DMS153 treated with DMSO at 0.1 percent for 48 hours (cell line): ENCODE results near the gene AKT1S1.

Experiments
- DNase-seq: peaks from one replicate; lab custom pipeline; 2025; ENCODE audit not compliant: unreplicated experiment; lab: John Stamatoyannopoulos, UW

The AKT1S1 gene

DNA sequence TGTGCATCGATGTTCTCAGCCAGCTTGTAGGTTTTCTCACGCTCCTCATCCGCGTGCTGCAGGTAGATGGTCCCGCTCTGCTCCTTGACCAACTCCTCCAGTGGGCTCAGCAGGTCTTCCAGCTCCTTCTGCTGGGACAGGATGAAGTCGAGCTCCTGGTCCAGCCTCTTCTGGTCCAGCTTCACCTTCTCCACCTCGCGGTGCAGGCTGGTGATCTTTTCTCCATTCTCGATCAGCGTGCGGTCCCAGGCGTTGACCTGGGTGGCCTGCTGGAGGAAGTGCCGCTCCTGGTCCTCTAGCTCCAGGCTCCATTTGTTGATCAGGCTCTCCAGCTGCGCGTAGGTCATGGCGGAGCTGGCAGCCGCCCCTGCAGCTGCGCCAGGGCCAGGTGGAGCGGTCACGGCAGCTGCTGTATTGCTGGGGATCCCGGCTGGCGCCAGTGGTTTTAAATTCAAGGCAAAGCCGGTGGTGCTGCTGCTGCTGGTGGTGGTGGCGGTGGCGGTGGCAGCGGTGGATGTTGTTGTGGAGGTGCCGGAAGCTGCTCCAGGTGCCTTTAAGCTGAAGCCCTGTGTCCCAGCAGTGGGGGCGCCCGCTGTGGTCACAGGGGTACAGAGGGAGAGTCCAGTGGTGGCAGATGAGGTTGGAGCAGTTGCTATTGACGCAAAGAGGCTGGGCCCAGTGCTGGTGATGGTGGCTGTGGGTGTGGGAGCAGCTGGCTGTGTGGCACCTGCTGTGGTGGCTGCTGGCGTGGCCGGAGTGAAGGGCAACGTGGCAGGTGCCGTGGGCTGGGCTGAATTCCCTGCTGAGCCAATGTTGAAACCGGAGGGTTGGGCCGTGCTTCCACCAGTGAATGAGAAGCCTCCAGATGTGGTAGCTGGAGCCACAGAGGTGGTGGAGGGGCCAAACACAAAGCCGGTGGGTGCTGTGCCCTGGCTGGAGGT lies 31.6 kb upstream of the AKT1S1 start:
- DNase-seq = no peak

DNA sequence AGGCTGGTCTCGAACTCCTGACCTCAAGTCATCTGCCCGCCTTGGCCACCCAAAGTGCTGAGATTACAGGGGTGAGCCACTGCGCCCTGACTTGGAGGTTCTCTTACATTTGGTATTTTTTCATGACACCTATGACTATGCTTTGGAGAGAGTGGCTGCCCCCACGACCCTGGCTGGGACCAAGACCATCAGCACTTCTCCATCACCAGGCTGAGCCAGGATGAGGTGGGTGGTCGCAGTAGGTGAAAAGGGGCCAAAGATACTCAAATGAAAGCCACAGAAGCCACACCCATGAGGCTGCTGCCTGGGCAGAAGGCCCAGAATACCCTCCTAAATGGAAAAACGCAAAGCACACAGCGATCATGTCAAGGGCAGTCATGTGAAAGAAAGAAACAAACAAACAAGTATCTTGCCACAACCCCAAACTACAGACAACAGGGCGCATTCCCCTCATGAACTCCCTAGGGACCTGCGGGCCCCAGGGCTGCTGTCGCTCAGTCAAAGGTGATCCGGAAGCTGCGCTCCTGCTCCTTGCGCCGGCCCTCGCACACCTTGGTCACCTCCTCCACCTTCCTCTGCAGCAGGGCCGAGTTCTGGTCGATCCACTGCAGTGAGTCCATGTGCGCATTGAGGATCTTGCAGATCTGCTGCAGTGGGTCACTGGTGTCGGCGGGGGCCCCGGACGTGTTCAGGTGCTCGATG lies 30.7 kb upstream of the AKT1S1 start:
- no peak for DNase-seq

DNA sequence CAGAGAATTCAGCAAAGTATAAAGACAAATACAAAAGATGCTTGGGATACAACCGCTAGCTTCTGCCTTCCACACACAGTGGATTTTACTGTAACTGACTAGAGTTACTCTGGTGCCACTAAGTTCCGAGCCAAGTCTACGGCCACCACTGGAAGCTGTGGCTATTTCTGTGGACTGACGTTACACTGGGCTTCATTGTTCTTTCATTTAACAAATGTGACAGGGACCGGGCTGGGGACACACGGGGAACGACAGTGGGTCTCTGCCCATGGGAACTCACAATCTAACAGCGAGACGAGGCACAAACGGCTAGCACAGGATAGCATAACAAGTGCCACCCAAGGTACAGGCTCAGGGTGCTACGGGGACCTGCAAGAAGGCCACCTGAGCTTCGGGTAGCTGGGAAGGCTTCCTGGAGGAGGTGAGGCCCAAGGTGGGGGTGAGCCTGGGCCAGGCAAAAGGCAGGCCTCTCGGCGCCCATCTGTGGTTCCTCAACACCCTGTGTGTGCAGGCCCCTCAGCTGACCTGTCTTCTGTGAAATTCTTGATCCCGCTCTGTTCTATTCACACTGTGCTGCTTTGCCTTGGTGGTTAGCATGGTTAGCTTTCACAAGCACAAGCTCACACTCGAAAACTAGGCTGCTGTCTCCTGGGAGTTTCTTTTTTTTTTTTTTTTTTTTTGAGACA lies 29.9 kb upstream of the AKT1S1 start:
- DNase-seq = no peak

DNA sequence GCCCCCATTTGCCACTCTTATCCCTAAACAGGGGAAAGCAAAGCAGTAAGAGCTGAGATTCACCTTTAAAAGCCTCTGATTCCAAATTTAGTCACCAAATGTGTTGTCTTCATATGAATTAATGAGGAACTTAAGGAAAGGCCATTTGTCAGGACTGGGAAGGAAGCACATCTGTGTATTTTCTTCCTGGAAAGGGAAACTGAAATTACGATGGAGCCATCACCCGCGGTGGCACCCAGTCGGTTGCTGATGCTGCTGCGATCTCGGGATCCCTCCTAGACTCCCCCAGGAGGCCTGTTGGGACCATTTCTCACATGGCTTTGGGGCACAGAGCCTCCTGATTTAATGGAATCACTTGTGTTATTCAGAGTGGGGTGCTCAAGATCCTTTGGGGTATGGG lies 27.0 kb upstream of the AKT1S1 start:
- no peak for DNase-seq

DNA sequence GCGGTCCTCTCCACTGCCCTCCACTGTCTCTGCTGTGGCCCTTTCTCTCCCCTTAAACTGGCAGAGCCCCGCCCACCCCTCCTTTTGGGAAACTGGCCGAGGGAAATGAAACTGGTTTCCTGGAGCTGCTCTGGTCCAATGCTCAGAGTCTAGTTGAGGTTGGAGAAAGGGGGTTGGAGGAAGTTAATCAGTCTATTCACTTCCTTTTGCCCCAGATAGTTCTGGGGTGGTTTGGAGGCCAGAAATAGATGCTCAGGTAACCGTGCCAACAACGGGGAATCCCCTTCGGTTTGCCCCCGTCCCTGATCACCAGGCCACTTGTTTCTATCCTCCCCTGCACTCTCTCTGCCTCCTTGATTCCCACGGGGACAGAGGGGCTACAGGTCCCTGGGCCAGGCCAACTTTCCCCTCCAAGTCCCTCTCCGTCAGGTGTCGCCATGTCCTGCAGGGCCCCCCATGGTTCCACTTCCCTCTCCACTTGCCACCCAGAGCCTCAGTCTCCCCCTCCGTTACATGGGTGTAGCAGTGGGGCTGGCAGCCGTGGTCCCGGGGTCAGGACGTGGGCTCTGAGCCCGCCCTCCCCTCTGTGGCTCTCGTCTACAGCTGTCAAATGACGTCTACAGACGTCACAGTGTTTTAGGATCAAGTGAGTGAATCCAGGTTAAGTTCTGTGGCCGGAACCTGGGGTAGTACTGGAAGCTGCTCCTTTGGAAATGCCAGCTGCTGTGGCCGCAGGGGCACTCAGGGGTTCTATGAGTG lies 19.9 kb upstream of the AKT1S1 start, which contains the start of gene IL4I1:
TSS of gene IL4I1 (minus strand) at position 25 of the 759 bp plus-strand sequence. CDS start 727 bp downstream, outside the sequence.
- DNase-seq = no peak

DNA sequence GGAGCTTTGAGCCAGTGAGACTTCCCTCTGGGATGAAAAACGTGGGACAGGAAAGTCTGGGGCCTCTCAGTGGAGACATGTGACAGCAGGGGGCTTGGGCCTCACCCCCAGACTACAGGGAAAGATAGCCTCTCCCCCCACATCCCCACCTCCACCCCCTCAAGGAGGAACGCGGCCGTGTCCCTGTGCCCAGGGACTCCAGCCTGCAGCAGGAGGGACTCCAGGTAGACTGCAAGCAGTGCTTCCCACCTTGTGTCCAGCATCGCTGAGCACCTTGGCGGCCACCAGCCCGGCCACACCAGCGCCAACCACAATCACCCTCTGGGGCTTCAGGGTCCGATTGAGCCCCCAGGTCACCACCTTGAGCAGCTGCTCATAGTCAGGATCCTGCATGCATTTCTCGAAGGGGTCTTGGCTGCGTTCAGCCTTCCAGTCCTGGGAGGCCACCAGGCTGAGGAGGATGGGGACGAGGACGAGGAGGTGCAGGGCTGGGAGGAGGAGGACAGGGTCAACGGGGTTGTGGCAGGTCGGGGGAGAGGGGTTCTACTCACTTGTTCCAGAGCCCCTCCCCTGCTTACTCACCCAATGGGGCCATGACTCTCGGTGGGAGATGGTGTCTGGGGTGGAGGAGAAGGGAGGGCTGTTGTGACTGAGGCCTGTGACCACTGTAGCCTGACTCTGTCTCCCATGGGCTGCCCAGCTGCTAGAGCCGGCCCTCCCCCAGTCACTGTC lies 18.6 kb upstream of the AKT1S1 start:
- no peak for DNase-seq

DNA sequence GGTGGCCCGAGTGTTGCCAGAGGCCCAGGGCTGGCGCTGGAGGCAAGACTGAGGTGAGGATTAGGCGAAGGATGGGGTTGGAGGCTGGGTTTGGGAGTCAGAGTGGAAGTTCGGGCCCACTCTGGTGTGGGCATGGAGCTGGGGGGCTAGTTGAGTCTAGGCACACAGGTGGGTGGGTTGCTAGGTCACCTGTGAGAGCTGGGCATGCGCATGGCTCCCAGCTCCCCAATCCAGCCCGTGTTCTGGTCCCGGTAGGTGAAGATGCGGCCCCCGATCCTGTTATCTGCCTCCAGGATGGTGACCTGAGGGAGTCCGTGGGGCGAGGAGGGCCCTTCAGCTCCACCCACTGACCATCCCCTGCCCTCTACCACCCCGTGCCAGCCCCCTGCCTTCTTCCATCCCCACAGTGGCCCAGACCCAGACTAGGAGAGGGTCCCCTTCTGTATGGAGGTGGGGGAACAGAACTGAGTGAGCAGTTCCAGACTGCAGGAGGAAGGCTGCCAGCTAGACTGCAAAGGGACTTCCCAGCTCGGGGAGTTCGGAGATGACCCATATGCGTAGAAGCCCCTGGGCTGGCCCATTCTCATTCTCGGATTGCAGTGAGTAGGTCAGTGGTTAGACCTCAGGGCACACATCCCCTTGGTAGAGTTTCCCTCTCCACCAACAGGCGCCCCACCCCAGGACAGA lies 17.9 kb upstream of the AKT1S1 start:
- DNase-seq = no peak

DNA sequence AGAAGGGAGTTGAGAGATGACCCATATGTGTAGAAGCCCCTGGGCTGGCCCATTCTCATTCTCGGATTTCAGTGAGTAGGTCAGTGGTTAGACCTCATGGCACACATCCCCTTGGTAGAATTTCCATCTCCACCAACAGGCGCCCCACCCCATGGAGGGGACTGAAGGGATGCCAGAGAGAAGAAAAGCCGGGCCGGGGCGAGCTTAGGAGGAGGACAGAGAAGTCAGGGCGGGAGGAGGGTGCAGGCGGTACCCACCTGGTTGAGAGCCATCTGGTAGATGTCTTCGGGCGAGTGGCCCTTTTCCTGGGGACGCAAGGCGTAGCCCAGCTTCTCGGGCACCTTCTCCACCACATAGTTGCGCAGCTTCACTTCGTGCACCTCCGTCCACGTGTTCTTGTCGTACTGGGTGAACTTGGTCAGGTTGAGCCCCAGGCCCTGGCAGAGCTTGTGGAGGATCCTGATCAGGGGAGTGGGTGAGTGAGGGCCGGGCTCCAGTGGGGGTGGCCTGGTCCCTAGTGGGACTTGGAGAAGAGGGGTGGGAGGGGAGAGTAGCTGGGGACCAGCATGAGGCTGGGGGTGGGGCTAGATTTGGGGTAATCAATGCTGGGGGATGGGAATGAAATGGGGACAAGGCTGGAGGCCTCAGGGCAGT lies 17.0 kb upstream of the AKT1S1 start:
- no peak for DNase-seq

DNA sequence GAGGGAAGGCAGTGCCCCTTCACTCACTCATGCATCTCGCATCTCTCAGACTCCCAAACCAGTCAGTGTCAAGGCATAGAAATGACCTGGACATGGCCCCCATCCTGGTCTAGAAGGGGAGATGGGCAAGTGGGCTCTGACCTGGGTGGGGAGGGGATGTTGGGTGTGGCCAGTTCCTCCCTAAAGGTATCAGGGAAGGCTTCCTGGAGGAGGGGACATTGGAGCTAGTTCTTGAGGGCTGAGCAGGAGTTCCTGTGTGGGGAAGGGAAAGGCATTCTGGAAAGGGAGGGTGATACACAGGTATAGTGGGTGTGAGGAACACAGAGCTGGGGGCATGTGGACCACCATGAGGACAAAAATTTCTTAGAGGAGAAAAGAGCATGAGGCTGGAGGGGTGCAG lies 15.6 kb upstream of the AKT1S1 start:
- no peak for DNase-seq

DNA sequence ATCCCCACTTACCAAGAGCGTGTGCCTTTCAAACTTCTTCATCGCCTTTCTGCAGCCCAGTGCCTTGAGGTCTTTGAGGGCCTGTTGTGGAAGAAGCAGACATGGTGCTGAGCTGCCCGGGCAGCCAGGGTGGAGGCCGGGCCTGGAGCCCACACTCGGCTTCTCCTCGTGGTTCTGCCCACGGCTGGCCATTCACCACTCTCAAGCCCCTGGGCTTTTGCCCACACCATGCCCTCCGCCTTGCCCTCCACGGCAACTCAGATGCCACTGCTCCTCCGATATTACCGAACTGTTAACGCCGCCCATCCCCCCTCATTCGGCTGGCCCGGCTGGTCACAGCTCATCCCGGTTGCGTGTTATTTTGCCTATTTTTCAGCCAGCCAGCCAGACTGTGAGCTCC lies 14.2 kb upstream of the AKT1S1 start:
- no peak for DNase-seq

DNA sequence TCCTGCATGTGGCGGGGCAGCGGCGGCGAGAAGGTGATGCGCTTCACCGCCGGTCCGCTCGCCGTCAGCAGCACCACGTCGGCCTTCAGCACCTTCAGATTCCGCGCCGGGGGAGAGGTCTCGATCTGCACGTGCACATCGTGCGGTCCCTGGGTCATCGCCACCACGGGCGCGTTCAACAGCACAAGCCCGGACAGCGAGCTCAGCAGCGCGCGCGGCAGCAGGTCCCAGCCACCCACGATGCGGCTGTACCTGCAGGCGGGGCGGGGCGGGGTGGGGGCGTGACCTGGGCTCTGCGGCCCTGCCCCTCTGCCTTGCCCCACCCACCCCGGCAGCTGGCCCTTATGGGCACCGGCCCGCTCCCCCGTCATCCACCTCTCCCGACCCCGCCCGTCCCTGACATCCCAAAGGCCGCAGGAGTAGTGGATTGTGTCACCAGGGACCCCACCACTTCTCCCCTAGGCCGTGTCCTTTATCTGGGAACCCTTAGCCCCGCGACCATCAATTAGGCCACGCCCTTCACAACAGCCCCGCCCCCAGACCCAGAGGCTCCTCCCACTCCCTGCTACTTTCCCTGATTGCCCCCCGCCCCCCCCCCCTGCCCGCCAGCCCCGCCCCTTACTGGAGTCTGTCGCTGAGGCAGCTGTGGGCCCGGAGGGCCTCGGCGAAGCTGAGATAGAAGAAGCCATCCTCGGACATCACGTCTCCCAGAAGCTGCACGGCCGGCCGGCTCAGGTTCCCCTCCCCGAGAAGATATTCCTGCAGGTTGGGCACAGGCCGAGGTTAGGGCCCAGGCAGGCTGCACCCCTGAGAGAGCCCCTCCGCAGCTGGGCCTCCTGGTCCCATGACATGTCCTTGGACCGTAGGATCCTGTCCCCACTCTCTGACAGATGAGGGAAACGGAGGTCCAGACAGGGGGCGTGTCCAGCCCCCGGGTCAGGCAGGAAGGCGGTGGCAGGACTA lies 13.5 kb upstream of the AKT1S1 start:
- DNase-seq = no peak

DNA sequence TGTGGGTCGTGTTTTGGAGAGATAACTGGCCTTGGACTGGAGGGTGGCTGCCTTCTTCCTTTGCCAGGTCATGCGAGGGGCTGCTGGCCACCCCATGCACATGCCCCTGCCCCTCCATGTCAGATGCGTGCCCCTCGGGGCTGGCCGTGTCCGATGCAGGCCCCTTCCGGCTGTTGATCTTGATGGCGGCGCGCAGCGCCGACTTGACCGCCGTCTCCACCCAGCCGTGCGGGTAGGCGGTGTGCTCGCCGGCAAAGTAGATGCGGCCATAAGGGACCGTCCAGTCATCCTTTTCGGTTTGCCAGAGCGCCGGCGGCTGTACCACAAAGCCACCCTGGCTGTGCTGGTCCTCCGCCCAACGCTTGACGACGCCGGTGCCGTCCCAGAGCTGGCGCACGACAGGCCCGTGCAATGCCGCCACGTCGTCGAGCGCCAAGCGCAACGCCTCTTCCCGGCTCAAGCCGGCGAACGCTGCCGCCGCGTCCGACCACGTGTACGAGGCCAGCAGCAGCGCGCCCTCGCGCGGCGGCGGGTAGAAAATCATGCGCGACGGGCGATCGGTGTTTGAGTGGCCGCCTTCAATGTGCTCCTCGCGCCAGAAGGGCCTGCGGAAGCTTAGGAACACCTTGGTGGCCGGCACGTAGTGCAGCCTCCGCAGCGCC lies 12.7 kb upstream of the AKT1S1 start:
- no peak for DNase-seq

DNA sequence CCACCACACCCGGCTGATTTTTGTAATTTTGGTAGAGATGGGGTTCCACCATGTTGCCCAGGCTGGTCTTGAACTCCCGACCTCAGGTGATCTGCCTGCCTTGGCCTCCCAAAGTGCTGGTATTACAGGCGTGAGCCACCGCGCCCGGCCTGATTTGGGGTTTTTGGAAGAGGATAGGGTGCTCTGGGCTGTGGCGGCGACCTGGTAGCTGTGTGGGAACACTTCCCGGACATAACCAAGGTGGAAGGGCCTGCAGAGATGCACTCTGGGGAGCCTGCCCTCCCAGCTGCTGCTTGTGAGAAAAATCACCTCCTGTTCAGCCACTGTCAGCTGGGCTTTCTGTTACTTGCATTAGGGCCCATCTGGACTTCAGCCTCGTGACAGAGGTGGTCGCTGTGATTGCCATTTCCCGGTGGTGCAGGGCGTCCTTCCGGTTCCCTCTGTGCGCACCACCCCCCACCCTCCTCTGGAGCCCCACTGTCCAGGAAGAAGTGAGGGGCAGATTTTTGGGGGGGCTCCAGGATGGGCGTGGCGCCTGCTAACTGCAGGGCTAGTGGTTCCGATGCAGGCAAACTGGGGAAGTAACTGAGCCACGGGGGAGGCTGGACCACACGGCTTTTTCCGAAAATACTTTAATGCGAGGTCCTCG lies 12.0 kb upstream of the AKT1S1 start:
- no peak for DNase-seq

DNA sequence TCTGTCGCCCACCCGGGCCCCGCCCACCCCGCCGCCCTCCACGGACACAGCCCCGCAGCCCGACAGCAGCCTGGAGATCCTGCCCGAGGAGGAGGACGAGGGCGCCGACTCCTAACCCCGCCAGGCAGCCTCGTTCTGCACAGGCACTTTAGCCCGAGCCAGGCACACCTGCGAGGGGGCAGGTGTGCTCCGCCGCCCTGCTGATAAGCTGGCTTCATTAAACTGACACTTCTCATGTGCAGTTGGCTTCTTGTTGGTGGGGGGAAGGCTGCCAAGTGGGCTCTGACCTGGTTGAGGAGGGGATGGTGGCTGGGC lies 11.3 kb upstream of the AKT1S1 start:
- no peak for DNase-seq

DNA sequence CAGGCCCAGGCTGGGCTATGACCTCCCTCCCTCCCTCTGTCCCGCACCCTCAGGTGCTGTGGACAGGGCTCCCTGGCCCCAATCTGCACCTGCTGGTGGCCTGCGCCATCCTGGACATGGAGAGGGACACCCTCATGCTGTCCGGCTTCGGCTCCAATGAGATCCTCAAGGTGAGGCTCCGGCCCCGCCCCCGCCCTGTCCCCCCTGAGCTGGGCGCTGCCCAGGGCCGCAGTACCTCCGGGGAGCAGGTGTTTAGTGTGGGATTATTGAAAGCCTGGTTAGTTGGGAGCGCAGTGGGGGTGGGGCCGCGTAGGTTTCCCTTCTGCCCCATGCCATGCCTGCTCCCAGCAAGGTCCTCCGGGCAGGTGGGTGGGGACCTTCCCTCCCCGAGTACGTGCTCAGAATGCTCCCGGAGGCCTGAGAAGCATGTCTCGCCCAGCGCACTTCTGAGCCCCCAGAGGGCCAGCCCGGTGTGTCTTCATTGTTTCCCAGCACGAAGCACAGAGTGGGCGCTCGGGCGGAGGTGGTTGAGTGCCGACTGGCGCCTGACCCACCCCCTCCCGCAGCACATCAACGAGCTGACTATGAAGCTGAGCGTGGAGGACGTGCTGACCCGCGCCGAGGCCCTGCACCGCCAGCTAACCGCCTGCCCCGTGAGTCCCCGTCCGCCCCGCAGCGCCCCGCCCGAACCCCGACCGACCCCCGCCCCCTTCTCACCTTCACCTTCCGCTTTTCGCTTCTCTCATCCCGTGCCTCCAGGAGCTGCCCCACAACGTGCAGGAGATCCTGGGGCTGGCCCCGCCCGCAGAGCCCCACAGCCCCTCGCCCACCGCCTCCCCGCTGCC lies 10.7 kb upstream of the AKT1S1 start:
- DNase-seq = peak; percentile 21

DNA sequence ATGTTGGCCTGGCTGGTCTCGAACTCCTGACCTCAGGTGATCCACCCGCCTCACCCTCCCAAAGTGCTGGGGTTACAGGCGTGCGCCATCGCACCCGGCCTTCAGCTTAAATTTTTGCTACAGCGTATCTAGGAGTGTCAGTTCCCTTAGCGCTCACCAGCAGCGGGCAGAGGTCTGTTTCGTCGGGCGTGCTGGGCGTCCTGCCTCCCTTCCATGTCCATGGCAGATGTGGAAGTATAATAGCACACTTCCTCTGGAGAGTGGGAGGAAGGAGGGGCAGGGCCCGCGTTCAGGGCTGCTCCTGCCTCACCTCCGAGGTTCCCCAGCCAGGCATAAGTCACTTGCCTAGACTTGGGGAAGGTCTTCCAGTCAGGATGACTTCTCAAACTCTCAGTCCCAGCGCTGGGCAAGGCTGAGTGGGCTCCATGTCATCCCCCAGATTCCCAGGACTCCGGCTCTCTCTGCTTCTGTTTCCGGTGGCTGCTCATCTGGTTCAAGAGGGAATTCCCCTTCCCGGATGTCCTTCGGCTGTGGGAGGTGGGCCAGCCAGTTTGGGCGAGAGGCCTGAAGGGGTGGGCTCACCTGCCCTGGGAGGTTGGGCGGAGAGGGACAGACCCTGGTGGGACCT lies 10.0 kb upstream of the AKT1S1 start:
- peak; percentile 61 for DNase-seq
